Measurements from ENCODE around the gene AGAP1.
A peak's percentile ranks its signal among the peaks of the same experiment; 100 is the strongest.

The AGAP1 gene

DNA sequence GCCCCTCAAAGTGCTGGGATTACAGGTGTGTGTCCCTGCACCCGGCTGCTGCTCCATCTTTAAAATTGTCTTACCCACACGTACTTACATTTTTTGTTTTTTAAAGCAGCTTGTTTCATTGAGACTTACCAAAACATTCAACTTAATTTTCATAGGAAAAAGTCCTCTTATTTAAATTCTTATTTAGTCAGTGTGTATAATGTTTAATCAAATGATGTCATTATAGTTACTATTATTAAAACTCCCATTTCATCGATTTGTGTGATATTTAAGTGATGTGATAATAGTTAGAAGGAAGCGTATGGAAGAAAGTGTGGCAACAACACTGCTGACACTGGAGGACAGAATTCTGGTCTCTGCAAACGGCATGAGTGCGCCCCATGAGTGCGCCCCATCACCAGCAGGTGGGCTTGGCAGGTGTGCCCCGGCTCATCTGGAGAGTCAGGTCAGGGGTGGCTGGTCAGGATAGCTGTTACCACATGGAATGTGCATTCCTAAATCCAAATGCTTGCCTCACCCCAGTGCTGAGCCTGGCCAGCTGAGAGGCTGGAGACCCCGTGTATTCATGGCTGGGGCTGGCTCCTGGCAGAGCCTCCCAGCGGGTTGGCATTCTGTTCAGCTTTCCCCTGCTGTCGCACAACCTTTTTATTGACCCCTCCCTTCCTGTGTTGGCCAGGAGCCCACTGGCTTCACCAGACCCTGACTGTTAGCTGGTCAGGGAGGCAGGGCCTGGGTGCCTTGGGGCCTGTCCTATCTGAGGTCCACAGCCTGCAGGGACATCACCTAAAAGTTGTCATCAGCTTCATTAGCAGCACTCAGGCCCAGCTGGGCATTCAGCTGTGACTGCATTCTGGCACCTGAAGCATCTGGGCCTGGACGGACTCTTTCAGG is 79.7 kb downstream of the AGAP1 start:
- DNase-seq = no peak

GRCh38 chr2:235575431-235575830 is 81.6 kb downstream of the AGAP1 start:
- DNase-seq = no peak

- DNase-seq = no peak
Observed at GRCh38 chr2:235575904-235576303, 82.1 kb downstream of the AGAP1 start.

DNA sequence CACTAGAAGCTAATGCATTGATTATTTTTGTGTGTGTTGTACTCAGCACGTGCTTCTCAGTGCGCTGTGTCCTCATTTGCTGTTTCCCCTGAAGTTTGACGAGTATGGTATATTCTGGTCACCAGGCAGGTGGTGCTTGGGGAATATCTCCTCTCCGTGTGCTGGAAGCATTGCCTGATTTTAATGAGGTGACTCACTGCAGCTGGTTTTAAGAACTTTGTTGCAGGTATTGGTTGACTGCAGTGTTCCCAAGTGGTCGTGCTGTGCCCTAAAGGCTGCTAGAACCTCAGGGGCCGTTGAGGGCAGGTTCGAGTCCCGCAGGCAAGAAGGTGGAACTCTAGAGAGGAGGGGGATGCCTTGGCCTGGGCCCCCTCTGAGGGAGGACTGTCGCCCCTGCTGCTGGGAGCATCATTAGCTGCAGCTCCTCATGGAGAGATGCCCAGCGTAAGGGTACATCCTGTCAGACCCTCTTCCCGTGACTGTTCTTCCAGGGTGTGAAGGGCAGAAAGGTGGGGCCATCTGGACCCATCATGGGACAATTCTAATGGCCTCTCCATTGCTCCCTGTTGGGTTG is 82.6 kb downstream of the AGAP1 start:
- no peak for DNase-seq

DNA sequence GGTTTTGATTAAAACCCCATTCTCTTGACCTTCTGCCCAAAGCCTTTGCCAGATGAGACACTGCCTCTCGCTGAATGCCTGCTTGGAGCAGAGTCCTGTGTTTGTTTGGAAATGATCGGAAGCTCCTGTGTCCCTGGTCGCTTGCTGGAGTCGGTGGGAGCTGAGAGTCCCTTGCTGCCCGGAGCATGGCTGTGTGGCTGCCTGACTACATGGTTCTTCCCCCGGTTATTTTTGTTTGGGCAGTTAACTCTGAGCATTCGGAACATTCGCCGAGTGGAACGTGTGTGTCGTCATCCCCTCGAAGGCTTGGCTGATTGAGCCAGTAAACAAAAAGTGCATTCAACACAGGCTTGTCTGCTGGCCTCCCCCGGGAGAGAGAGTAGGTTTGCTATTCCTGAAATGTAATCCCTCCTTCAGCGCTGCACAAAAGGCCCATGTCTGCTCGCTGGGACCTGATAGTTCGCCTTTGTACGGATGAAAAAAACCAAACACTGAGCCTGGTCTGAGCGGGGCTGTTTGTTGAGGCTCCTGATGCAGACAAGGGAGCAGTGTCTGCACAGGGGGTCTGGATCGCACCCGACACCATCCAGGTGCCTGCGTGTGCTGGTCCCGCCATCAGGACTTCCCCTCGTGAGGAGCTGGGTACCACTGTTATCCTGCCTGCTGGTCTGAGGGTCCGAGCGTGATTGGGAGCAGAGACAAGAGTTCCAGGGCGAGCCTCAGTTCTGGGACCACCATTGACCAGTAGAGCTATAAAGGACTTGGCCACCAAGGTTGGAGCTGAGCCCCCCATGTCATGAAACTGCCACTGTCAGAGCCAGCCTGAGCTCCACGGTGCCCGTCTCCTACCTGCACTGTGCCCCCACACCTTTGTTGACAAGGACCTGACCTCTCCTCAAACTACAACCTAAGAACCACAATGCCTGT is 83.8 kb downstream of the AGAP1 start:
- no peak for DNase-seq

- no peak for DNase-seq
Observed at GRCh38 chr2:235579128-235579527, 85.3 kb downstream of the AGAP1 start.

DNA sequence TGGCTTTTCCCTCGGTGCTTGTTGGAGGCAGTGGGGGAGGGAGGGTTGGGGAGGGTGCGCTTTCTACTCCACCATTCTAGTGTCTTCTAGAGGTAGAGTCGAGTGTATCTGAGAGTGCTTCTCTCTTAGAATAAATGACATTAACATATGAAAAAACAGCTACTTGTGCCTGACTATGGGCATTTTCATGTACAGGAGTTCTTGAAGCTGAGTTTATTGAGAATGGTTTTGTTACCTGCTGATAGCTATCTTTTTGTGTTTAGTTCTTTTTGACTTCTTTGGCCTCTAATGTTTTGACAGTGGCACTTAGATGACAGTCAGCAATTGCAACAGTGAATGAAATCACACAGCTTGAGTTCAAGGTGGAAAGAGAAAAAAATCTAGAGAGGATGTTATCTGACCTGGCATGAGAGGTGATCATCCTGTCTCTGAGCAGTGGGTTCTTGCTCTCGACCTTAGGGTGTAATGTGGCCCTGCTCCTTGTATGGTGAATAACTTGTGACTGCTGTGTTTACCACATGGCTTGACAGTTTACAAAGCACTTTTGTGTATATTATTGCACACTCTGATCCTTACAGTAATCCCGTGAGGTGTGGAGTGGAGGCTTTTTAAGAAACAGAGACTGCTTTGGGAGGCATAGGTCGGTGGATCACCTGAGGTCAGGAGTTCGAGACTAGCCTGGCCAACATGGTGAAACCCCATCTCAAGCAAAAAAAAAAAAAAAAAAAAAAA is 86.7 kb downstream of the AGAP1 start:
- no peak for DNase-seq

GRCh38 chr2:235582081-235582686 is 88.3 kb downstream of the AGAP1 start:
- no peak for DNase-seq

GRCh38 chr2:235582729-235583128 is 88.9 kb downstream of the AGAP1 start:
- no peak for DNase-seq

- DNase-seq = no peak
Observed at GRCh38 chr2:235583144-235583543, 89.3 kb downstream of the AGAP1 start.

DNA sequence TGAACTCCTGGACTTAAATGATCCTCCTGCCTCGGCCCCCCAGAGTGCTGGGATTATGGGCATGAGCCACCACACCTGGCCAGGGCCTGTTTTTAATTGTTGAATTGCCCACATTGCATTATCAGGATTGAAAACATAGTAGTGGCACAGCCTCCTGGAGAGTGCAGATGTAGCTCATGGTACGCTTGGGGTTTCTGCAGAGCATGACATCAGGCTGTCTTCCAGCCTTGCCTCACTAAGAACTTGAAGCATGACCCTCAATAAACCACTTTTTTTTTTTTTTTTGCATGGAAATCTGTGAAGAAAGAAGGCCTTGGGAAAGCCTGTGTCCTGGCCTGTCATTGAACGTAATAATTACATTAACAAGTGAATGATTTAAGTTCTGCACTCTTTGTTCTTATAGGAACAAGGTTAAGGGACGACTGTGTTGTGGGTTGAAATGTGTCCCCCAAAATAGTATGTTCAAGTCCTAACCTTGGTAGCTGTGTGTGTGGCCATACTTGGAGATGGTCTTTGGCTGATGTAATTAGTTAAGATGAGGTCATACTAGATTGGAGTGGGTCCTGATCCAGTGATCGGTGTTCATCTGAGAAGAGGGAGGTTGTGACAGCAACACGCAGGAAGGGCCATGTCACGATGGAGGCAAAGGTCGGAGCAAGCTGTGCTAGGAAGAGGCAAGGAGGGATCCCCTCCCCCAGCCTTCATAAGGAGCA is 90.2 kb downstream of the AGAP1 start:
- DNase-seq = no peak

DNA sequence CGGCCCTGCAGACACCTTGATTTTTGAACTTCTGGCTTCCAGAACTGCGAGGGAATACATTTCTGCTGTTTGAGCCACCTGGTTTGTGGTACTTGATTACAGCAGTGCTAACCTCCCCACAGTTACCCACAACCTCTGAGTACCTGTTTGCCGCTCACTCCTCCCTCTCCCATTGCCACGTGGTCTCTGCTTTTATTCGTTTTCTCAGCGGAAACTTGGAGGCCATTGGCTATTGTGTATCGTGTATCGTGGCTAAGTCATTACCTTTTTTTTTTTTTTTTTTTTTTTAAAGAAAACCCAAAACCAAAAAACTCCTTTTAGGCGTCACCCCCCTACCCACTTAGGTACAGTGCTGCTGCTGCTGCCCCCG is 90.8 kb downstream of the AGAP1 start:
- DNase-seq = no peak

GRCh38 chr2:235587202-235587601 is 93.4 kb downstream of the AGAP1 start:
- DNase-seq = no peak

DNA sequence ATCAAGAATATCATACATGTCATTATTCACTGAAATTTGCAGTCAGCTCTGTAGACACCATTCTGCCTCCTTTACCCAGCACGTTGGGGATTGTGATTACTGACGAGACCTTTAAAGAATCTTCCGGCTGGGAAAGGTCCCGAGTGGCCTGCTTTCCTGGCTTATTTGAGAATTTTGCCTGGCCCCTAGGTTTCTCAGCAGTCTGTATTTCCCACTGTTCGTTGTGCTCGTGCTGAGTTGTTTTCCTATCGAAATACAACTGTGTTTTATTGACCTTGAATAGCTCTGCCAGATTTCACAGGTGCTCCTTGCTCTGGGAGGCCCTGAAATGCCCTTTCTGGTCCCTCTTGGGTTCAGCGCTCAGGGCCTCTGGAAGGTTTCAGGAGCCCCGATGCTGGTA is 94.9 kb downstream of the AGAP1 start:
- no peak for DNase-seq

GRCh38 chr2:235591231-235591730 is 97.4 kb downstream of the AGAP1 start:
- DNase-seq = no peak

- DNase-seq = no peak
Observed at GRCh38 chr2:235591921-235592320, 98.1 kb downstream of the AGAP1 start.

DNA sequence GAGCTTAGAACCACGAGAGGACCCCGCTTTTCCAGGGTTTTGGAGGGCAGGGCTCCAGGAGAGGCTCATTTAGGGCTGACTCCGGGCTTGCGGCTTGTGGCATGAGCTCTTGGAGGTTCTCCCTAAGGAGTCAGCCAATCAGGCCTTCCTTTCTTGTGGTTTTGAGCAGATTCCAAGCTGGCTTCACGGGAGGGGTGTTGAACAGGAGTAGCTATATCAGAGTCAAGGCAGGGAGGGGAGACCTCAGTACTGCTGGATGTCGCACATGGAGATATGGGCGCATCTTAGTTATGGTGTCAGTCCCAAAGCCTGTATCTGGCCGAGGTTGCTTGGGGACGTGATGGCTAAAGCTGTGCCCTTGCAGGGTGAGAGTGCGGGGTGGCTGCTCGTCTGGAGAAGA is 98.6 kb downstream of the AGAP1 start:
- DNase-seq = no peak

GRCh38 chr2:235592836-235593235 is 99.0 kb downstream of the AGAP1 start:
- no peak for DNase-seq

GRCh38 chr2:235594041-235594440 is 100.2 kb downstream of the AGAP1 start:
- DNase-seq = peak; percentile 37

- no peak for DNase-seq
Observed at GRCh38 chr2:235594964-235595363, 101.1 kb downstream of the AGAP1 start.

GRCh38 chr2:235595422-235596010 is 101.7 kb downstream of the AGAP1 start:
- peak; percentile 45 for DNase-seq

All from CD4-positive, alpha-beta T cell treated with Interleukin-10 for 1 hour (primary cell).